ENCODE data around the gene NAPG. TPM values are rescaled to one million over a fixed set of nuclear protein-coding genes. Genes with fewer than 3 reads are reported as not detected.

NAPG gene
- total RNA-seq, 1 experiment from 2014 or later = 54.0 TPM

- CTCF ChIA-PET = interaction anchor here (1.7 to 2.2 kb wide), 2 partner anchors 514 to 548 kb away, joined by 6 to 12 read pairs; no protein-coding TSS in a partner anchor
- no TSS peak for BruUV-seq (replicated peaks)
- peak overlapping the region; percentile 87 for H3K27ac ChIP-seq (ENCODE audit: low read depth, low read length, poor library complexity, severe bottlenecking)
- peaks cover 37% of the 10 kb centered on the region for H3K4me1 ChIP-seq (ENCODE audit: insufficient read depth, low read length, poor library complexity, severe bottlenecking)
- H3K9me3 ChIP-seq (ENCODE audit: low read depth, low read length, poor library complexity, severe bottlenecking) = peaks cover 5% of the 10 kb centered on the region
- no peaks in the 10 kb centered on the region for H3K27me3 ChIP-seq (replicated peaks; ENCODE audit: insufficient read depth, low read depth, low read length, poor library complexity)
- no peak overlapping the region for H3K4me3 ChIP-seq (ENCODE audit: low read depth, low read length, poor library complexity, severe bottlenecking)
- TF ChIP-seq EZH2 (IDR thresholded peaks at IDR 0.05; ENCODE audit: borderline replicate concordance, low read depth, low read length, poor library complexity, severe bottlenecking) = no peak
- TF ChIP-seq, protein P1, sequence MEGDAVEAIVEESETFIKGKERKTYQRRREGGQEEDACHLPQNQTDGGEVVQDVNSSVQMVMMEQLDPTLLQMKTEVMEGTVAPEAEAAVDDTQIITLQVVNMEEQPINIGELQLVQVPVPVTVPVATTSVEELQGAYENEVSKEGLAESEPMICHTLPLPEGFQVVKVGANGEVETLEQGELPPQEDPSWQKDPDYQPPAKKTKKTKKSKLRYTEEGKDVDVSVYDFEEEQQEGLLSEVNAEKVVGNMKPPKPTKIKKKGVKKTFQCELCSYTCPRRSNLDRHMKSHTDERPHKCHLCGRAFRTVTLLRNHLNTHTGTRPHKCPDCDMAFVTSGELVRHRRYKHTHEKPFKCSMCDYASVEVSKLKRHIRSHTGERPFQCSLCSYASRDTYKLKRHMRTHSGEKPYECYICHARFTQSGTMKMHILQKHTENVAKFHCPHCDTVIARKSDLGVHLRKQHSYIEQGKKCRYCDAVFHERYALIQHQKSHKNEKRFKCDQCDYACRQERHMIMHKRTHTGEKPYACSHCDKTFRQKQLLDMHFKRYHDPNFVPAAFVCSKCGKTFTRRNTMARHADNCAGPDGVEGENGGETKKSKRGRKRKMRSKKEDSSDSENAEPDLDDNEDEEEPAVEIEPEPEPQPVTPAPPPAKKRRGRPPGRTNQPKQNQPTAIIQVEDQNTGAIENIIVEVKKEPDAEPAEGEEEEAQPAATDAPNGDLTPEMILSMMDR (conservative IDR thresholded peaks at IDR 0.05; ENCODE audit: low read depth, low read length) = no peak
- no peak for DNase-seq (ENCODE audit: low spot score)
- H3K36me3 ChIP-seq (ENCODE audit: insufficient read depth, low read length, poor library complexity, severe bottlenecking) = no peaks in the 10 kb centered on the region
- intact Hi-C loops (cut with micrococcal nuclease; ENCODE audit: unreplicated experiment) = loop anchor here (2.0 kb wide), 1 partner anchor 43 kb away; no protein-coding TSS in a partner anchor
- POLR2A ChIA-PET (ENCODE audit: low non-redundant PET) = interaction anchor here (0.5 kb wide), 1 partner anchor 240 kb away, joined by 3 read pairs; no protein-coding TSS in a partner anchor
Measured at GRCh38 chr18:10519366-10519765, 6.5 kb upstream of the NAPG start.

DNA sequence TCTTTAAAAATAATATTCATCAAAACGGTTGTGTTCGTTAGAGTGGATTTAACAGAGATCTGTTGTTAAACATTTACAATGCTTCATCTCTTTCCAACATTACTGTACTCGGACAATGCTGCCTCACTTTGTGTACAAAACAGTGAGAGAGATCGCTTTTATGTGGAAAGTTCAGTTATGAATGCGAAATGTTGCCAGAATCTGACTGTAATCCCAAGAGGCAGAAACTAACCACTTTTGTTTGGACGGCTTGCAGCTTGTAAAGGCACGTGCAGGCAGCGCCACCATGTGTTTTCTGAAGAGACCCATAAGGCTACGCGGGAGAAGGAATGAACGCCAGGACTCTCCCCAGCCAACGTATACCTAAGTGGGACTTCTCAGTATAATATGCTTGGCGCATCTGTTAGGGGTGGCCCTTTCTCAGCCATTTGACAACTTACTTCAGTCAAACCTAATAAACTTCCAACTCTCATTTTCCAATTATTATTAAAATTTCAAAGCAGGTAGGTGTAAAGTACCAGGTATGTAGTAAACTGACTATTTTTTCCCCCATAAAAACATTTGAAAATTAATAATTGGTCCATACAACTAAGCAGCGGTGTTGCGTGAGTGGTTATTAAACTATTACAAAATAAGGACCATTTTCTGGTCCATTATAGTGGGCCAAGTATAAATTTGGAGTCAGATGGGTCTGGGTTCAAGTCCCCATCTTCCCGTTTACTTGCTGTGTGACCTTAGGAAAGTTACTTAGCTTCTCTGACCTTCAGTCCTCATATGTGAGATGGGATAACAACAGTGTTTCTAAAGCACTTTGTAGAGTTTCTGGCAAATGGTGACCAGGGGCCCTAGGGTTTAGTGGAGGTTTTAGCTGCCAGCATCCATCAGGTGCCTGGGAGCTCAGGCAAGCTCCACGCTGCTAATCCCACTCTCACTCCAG lies 5.6 kb upstream of the NAPG start:
- Histone ChIP-seq H3K4me1 (ENCODE audit: insufficient read depth, low read length, poor library complexity, severe bottlenecking) (peaks cover 29% of the 10 kb centered on the region), H3K36me3 (ENCODE audit: insufficient read depth, low read length, poor library complexity, severe bottlenecking) (no peaks in the 10 kb centered on the region), H3K4me3 (ENCODE audit: low read depth, low read length, poor library complexity, severe bottlenecking) (no peak overlapping the region), H3K9me3 (ENCODE audit: low read depth, low read length, poor library complexity, severe bottlenecking) (peaks cover 5% of the 10 kb centered on the region), H3K27ac (ENCODE audit: low read depth, low read length, poor library complexity, severe bottlenecking) (peak overlapping the region; percentile 87), H3K27me3 (replicated peaks; ENCODE audit: insufficient read depth, low read depth, low read length, poor library complexity) (no peaks in the 10 kb centered on the region)
- POLR2A ChIA-PET (ENCODE audit: low non-redundant PET) = no interaction called here
- TF ChIP-seq, protein P1 (conservative IDR thresholded peaks at IDR 0.05; ENCODE audit: low read depth, low read length) = peak; percentile 94
- no peak for TF ChIP-seq EZH2 (IDR thresholded peaks at IDR 0.05; ENCODE audit: borderline replicate concordance, low read depth, low read length, poor library complexity, severe bottlenecking)
- CTCF ChIA-PET = interaction anchor here (2.2 kb wide), 1 partner anchor 549 kb away, joined by 12 read pairs; no protein-coding TSS in a partner anchor
- TSS peak; percentile 54 for BruUV-seq (replicated peaks)
- peak; percentile 97 for DNase-seq (ENCODE audit: low spot score)
- intact Hi-C loops (cut with micrococcal nuclease; ENCODE audit: unreplicated experiment) = loop anchor here (1.0 to 10.0 kb wide), 10 partner anchors 43 to 905 kb away; partner anchors contain the start of genes PPP4R1 and RAB31

DNA sequence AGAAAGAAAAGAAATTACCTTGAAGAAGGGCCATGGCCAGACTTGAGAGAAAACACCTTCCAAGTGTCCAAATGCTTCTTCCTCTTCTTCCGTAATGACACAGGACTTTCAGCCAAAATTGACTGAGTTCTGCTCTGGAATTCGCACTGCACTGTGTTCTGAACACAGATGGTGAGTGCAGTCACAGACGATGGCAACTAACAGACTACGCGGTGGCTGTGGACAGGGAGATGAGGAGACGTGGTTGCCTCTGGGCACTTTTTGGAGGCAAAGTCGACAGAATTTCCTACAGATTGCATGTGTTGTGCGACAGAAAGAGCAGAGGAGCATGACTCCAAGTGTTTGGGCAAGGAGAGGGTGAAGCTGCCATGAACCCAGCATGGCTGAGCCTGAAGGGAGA lies 4.3 kb upstream of the NAPG start:
- H3K4me1 ChIP-seq (ENCODE audit: insufficient read depth, low read length, poor library complexity, severe bottlenecking) = peaks cover 25% of the 10 kb centered on the region
- DNase-seq (ENCODE audit: low spot score) = no peak
- no TSS peak for BruUV-seq (replicated peaks)
- H3K27ac ChIP-seq (ENCODE audit: low read depth, low read length, poor library complexity, severe bottlenecking) = no peak overlapping the region
- intact Hi-C loops (cut with micrococcal nuclease; ENCODE audit: unreplicated experiment) = loop anchor here (2.0 to 10.0 kb wide), 7 partner anchors 63 to 907 kb away; partner anchors contain the start of genes PPP4R1 and RAB31
- no peak overlapping the region for H3K4me3 ChIP-seq (ENCODE audit: low read depth, low read length, poor library complexity, severe bottlenecking)
- H3K27me3 ChIP-seq (replicated peaks; ENCODE audit: insufficient read depth, low read depth, low read length, poor library complexity) = no peaks in the 10 kb centered on the region
- H3K9me3 ChIP-seq (ENCODE audit: low read depth, low read length, poor library complexity, severe bottlenecking) = peaks cover 5% of the 10 kb centered on the region
- POLR2A ChIA-PET (ENCODE audit: low non-redundant PET) = no interaction called here
- CTCF ChIA-PET = interaction anchor here (0.9 kb wide), 1 partner anchor 549 kb away, joined by 3 read pairs; no protein-coding TSS in a partner anchor
- H3K36me3 ChIP-seq (ENCODE audit: insufficient read depth, low read length, poor library complexity, severe bottlenecking) = no peaks in the 10 kb centered on the region
- no peak for TF ChIP-seq EZH2 (IDR thresholded peaks at IDR 0.05; ENCODE audit: borderline replicate concordance, low read depth, low read length, poor library complexity, severe bottlenecking)
- TF ChIP-seq, protein P1 (conservative IDR thresholded peaks at IDR 0.05; ENCODE audit: low read depth, low read length) = no peak
